SK-N-MC (cell line): ENCODE data around the gene TMEM135.

Experiments
- FOXP2 ChIP-seq: optimal IDR thresholded peaks from 2 replicates; pipeline ENCODE3; 2011; ENCODE audit warnings: mild to moderate bottlenecking, moderate library complexity; ENCODE audit not compliant: insufficient read depth; ENCODE audit errors: extremely low read length, control extremely low read depth
- POLR2AphosphoS5 ChIP-seq: IDR thresholded peaks from 2 replicates; pipeline ENCODE4 v1.6.1; 2012; ENCODE audit warnings: mild to moderate bottlenecking, low read depth, low read length, borderline replicate concordance

DNA sequence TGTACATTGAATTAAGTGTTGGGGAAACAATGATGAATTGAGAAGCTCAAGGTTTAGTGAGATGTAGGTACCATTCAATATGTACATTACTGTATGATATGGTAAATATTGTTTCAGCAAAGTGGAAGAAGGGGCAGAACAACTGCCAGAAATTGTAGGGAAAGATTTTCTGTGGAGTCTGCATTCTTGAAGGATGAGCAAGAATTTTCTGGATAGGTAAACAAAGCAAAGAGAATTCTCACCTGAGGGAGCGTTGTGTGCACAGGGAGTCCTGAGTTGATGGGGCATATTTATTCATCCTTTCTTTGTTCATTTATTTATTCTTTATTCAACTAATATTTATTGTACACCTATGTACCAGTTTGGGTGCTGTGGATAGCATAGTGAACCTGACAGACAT lies 83.2 kb downstream of the TMEM135 start:
- TF ChIP-seq POLR2AphosphoS5 (no peak), FOXP2 (no peak)
